ENCODE results near the gene ABCC4. TPM values are rescaled to one million over a fixed set of nuclear protein-coding genes. Genes with fewer than 3 reads are reported as not detected.

The ABCC4 gene
- total and polyA plus RNA-seq, 2 of the 13 experiments (the other 11 are each of a cell fraction or from before 2014, with no cell fraction given): 4.2 to 11.3 TPM

- Histone ChIP-seq H3K4me1 (ENCODE audit: insufficient read depth, low read length) (no peaks in the 10 kb centered on the region), H3K9me3 (ENCODE audit: low read length) (no peaks in the 10 kb centered on the region), H3K36me3 (replicated peaks in 1 of 2; ENCODE audit: control insufficient read depth in 1 of 2, insufficient read depth in 2 of 2, low read length in 2 of 2) (no peaks in the 10 kb centered on the region), H3K27me3 (ENCODE audit: control insufficient read depth in 1 of 2, insufficient read depth in 2 of 2, low read length in 2 of 2) (no peaks in the 10 kb centered on the region), H4K20me1 (ENCODE audit: insufficient read depth, low read length) (no peaks in the 10 kb centered on the region), H3K4me3 (replicated peaks in 1 of 3; ENCODE audit: insufficient read depth in 1 of 3, low read depth in 2 of 3, low read length in 3 of 3) (no peak overlapping the region), H3K79me2 (ENCODE audit: insufficient read depth, low read length) (no peaks in the 10 kb centered on the region), H3K9ac (ENCODE audit: insufficient read depth, low read depth, low read length) (no peak overlapping the region), H2AFZ (ENCODE audit: low read length) (no peak overlapping the region), H3K27ac (ENCODE audit: extremely low read length, insufficient read depth, low read length) (no peak overlapping the region), H3K4me2 (ENCODE audit: low read depth, low read length) (no peak overlapping the region)
- intact Hi-C loops (cut with micrococcal nuclease; ENCODE audit: unreplicated experiment) (no loop called here), in situ Hi-C loops (cut with HindIII; ENCODE audit: extremely low pct_ligation_motif_present, low pct_unique_long_range_greater_than_20kb) (no loop called here)
- no peak for FAIRE-seq
- POLR2A ChIA-PET: no interaction called here
- BruUV-seq (replicated peaks): no TSS peak
- DNase-seq (ENCODE audit: low spot score): peak; percentile 23
- TF ChIP-seq CAMTA2 (CRISPR knock-in tag; IDR thresholded peaks at IDR 0.05; ENCODE audit: borderline replicate concordance) (no peak), ZSCAN12 (CRISPR knock-in tag; IDR thresholded peaks at IDR 0.05) (no peak), CSRNP2 (CRISPR knock-in tag; conservative IDR thresholded peaks at IDR 0.05; ENCODE audit: low read depth) (no peak)
- 81% methylated on average over 3 of the region's 3 CpGs for WGBS (ENCODE audit: low lambda C conversion rate)
- CTCF ChIA-PET (ENCODE audit: low intra/inter-chr PET ratio, low total read pairs): no interaction called here
- no peak for ATAC-seq
Observed at GRCh38 chr13:95087746-95088305, 213.4 kb downstream of the ABCC4 start.

DNA sequence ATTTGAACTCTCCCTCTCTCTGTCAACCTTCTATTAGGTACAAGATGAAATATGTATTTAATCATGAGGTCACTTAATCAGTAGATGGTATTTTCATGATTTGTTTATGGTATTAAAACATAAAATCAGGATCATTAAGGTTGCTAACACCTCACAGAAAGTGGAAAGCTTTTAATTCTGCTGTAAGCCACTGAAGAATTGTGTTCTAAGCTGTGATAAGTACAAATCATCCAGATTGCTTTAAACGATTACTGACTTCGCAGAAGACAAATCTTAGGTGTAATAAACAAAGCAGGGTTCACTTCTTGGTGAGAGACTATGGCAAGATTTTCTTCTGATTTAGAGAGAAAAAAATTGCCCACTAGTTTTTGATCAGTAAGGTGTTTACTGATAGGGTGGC is 214.5 kb downstream of the ABCC4 start:
- intact Hi-C loops (cut with micrococcal nuclease; ENCODE audit: unreplicated experiment): no loop called here
- H3K4me1 ChIP-seq (ENCODE audit: insufficient read depth, low read length): no peaks in the 10 kb centered on the region
- H3K4me3 ChIP-seq (replicated peaks in 1 of 3; ENCODE audit: insufficient read depth in 1 of 3, low read depth in 2 of 3, low read length in 3 of 3): no peak overlapping the region
- H3K9me3 ChIP-seq (ENCODE audit: low read length): no peaks in the 10 kb centered on the region
- H3K9ac ChIP-seq (ENCODE audit: insufficient read depth, low read depth, low read length): no peak overlapping the region
- no peaks in the 10 kb centered on the region for H3K27me3 ChIP-seq (ENCODE audit: control insufficient read depth in 1 of 2, insufficient read depth in 2 of 2, low read length in 2 of 2)
- in situ Hi-C loops (cut with HindIII; ENCODE audit: extremely low pct_ligation_motif_present, low pct_unique_long_range_greater_than_20kb): no loop called here
- DNase-seq (ENCODE audit: low spot score): no peak
- POLR2A ChIA-PET: no interaction called here
- H3K27ac ChIP-seq (ENCODE audit: extremely low read length, insufficient read depth, low read length): no peak overlapping the region
- no peak for TF ChIP-seq TEAD2 (CRISPR knock-in tag; IDR thresholded peaks at IDR 0.05)
- no peak for TF ChIP-seq ZNF232 (CRISPR knock-in tag; IDR thresholded peaks at IDR 0.05; ENCODE audit: borderline replicate concordance)
- TF ChIP-seq MED8 (CRISPR knock-in tag; IDR thresholded peaks at IDR 0.05; ENCODE audit: insufficient replicate concordance): no peak
- TF ChIP-seq ZFY (CRISPR knock-in tag; IDR thresholded peaks at IDR 0.05): no peak
- TF ChIP-seq PRDM15 (CRISPR knock-in tag; IDR thresholded peaks at IDR 0.05): no peak
- no peak for TF ChIP-seq ZNF335 (CRISPR knock-in tag; IDR thresholded peaks at IDR 0.05)
- no peak for TF ChIP-seq ZNF350 (CRISPR knock-in tag; IDR thresholded peaks at IDR 0.05; ENCODE audit: borderline replicate concordance, low read depth)
- TF ChIP-seq NR2F6 (IDR thresholded peaks at IDR 0.05): no peak
- TF ChIP-seq NR2F6 (CRISPR knock-in tag; IDR thresholded peaks at IDR 0.05): no peak
- no TSS peak for BruUV-seq (replicated peaks)
- no peaks in the 10 kb centered on the region for H3K79me2 ChIP-seq (ENCODE audit: insufficient read depth, low read length)
- H3K36me3 ChIP-seq (replicated peaks in 1 of 2; ENCODE audit: control insufficient read depth in 1 of 2, insufficient read depth in 2 of 2, low read length in 2 of 2): no peaks in the 10 kb centered on the region
- ATAC-seq: no peak
- H4K20me1 ChIP-seq (ENCODE audit: insufficient read depth, low read length): no peaks in the 10 kb centered on the region
- no peak overlapping the region for H3K4me2 ChIP-seq (ENCODE audit: low read depth, low read length)
- WGBS (ENCODE audit: low lambda C conversion rate): 95% methylated on average over 2 of the region's 2 CpGs
- no peak for FAIRE-seq
- CTCF ChIA-PET (ENCODE audit: low intra/inter-chr PET ratio, low total read pairs): no interaction called here
- H2AFZ ChIP-seq (ENCODE audit: low read length): no peak overlapping the region

Measured in HepG2 (cell line).